CD1c-positive myeloid dendritic cell (primary cell): ENCODE data around the gene PRKCD.

Experiments
- DNase-seq: peaks from one replicate; pipeline ENCODE4 v3.0.0-alpha.2; 2016; ENCODE audit errors: extremely low spot score

Gene PRKCD

GRCh38 chr3:53170325-53171063 lies 9.5 kb downstream of the PRKCD start:
- DNase-seq, result peak; percentile 85

- DNase-seq, result no peak
These were observed 10.0 kb downstream of the PRKCD start for GRCh38 chr3:53171064-53171418.

- peak; percentile 38 for DNase-seq
These were observed 11.0 kb downstream of the PRKCD start for GRCh38 chr3:53171827-53172505.

- no peak for DNase-seq
These were observed 12.1 kb downstream of the PRKCD start for GRCh38 chr3:53173107-53173506.

- DNase-seq, result no peak
These were observed 13.6 kb downstream of the PRKCD start for GRCh38 chr3:53174346-53175250.

- no peak for DNase-seq
These were observed 14.9 kb downstream of the PRKCD start for GRCh38 chr3:53175613-53176540.

- no peak for DNase-seq
These were observed 17.2 kb downstream of the PRKCD start for GRCh38 chr3:53178246-53178645.

GRCh38 chr3:53179580-53179979 lies 18.6 kb downstream of the PRKCD start:
- DNase-seq, result no peak

- DNase-seq, result peak; percentile 88
These were observed 19.5 kb downstream of the PRKCD start for GRCh38 chr3:53180305-53181023.

GRCh38 chr3:53181024-53181371 lies 20.0 kb downstream of the PRKCD start:
- no peak for DNase-seq

GRCh38 chr3:53181528-53181927 lies 20.5 kb downstream of the PRKCD start:
- no peak for DNase-seq

- DNase-seq, result no peak
These were observed 21.9 kb downstream of the PRKCD start for GRCh38 chr3:53182764-53183355.

- no peak for DNase-seq
These were observed 22.5 kb downstream of the PRKCD start for GRCh38 chr3:53183514-53183913.

GRCh38 chr3:53184701-53185100 lies 23.7 kb downstream of the PRKCD start:
- DNase-seq, result no peak

GRCh38 chr3:53185761-53186465 lies 24.9 kb downstream of the PRKCD start:
- DNase-seq, result no peak

- no peak for DNase-seq
These were observed 25.7 kb downstream of the PRKCD start for GRCh38 chr3:53186726-53187125.

- no peak for DNase-seq
These were observed 26.4 kb downstream of the PRKCD start for GRCh38 chr3:53187430-53187829.

- no peak for DNase-seq
These were observed 27.2 kb downstream of the PRKCD start for GRCh38 chr3:53188136-53188685.

- no peak for DNase-seq
These were observed 27.7 kb downstream of the PRKCD start for GRCh38 chr3:53188720-53189119.
